ENCODE measurements around the gene RIOK2.
A peak's percentile ranks its signal among the peaks of the same experiment; 100 is the strongest.

Gene RIOK2

DNA sequence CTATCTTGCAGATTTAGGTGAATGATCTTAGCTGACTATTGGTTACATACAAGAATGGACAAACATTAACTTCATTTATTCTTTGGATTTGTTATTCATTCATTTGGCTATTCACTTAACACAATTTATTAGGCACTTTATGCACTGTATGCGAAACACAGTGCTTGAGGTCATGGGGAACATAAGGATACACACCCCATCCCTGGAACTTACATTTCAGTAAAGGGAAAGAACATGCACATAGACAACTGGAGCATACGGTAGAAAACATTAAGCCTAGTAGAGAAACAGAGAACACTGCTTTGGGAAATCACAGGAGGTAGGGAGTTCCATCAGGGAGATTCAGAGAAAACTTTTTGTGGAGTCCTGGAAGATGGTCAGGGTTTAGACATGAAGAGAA lies 62.9 kb downstream of the RIOK2 start:
- Mint-ChIP-seq H3K4me3 (no peak overlapping the region), H3K4me1 (peaks cover 26% of the 10 kb centered on the region), H3K27ac (no peak overlapping the region), H3K9me3 (no peaks in the 10 kb centered on the region), H3K27me3 (ENCODE audit: low read depth, poor library complexity) (no peaks in the 10 kb centered on the region), H3K36me3 (ENCODE audit: low read depth) (peaks cover 7% of the 10 kb centered on the region)
- TF ChIP-seq, protein P1, sequence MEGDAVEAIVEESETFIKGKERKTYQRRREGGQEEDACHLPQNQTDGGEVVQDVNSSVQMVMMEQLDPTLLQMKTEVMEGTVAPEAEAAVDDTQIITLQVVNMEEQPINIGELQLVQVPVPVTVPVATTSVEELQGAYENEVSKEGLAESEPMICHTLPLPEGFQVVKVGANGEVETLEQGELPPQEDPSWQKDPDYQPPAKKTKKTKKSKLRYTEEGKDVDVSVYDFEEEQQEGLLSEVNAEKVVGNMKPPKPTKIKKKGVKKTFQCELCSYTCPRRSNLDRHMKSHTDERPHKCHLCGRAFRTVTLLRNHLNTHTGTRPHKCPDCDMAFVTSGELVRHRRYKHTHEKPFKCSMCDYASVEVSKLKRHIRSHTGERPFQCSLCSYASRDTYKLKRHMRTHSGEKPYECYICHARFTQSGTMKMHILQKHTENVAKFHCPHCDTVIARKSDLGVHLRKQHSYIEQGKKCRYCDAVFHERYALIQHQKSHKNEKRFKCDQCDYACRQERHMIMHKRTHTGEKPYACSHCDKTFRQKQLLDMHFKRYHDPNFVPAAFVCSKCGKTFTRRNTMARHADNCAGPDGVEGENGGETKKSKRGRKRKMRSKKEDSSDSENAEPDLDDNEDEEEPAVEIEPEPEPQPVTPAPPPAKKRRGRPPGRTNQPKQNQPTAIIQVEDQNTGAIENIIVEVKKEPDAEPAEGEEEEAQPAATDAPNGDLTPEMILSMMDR (IDR thresholded peaks at IDR 0.05): no peak
- DNase-seq: no peak

DNA sequence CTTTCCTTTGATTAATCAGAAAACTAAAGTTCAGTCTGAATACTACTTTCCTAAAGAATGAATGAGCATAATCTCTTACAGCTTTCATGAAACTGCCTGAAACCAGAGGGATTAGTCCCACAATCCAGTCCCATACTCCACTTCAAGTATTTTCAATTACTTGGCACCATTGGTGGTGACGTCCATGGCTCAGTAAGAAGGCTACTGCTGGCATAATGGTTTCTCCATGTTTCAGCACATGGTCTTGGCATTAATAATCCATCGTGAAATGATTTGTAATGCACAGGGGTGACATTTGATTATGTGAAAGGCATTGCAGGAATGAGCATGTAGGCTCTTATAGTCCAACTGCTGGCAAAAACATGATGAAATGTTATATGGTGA lies 64.0 kb downstream of the RIOK2 start:
- Mint-ChIP-seq H3K27ac (no peak overlapping the region), H3K4me1 (peaks cover 26% of the 10 kb centered on the region), H3K36me3 (ENCODE audit: low read depth) (peaks cover 7% of the 10 kb centered on the region), H3K27me3 (ENCODE audit: low read depth, poor library complexity) (no peaks in the 10 kb centered on the region), H3K9me3 (no peaks in the 10 kb centered on the region), H3K4me3 (no peak overlapping the region)
- no peak for DNase-seq
- TF ChIP-seq, protein P1 (IDR thresholded peaks at IDR 0.05): no peak

DNA sequence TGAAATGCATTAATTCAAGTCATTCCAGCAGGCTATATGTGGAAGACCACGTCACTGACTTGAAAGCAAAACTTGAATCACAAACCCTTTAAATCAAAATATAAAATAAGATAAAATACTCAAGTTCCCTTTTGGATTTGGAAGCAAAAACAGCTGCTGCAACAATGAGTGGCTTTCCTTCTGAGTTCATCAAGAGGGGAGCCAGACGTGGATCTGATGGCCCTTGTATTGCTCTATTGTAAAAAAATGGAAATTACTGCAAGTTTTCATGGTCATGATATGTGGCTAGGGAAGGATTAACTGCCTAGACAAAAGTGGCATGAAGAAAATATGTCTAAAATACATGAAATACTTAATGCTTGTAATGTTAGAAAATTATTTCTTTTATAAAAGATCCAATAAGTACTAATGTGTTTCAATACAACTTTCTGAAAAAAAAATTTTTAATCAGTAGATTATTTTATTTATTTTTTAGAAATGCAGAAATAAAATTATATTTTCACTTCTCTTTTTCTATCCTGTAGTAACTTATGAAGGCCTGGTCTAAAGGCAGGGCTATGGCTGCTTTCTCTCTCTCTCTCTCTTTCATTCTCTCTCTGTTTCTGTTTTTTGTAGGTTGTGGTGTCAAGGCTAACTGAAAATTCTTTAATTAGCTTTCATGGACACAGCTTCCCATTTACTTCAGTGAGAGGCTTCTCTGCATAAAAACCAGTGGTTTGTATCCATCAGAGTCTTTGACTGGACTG lies 64.6 kb downstream of the RIOK2 start:
- no peak overlapping the region for H3K4me3 Mint-ChIP-seq
- peaks cover 7% of the 10 kb centered on the region for H3K36me3 Mint-ChIP-seq (ENCODE audit: low read depth)
- H3K9me3 Mint-ChIP-seq: no peaks in the 10 kb centered on the region
- DNase-seq: no peak
- H3K4me1 Mint-ChIP-seq: peaks cover 26% of the 10 kb centered on the region
- no peak overlapping the region for H3K27ac Mint-ChIP-seq
- no peaks in the 10 kb centered on the region for H3K27me3 Mint-ChIP-seq (ENCODE audit: low read depth, poor library complexity)
- TF ChIP-seq, protein P1 (IDR thresholded peaks at IDR 0.05): no peak

DNA sequence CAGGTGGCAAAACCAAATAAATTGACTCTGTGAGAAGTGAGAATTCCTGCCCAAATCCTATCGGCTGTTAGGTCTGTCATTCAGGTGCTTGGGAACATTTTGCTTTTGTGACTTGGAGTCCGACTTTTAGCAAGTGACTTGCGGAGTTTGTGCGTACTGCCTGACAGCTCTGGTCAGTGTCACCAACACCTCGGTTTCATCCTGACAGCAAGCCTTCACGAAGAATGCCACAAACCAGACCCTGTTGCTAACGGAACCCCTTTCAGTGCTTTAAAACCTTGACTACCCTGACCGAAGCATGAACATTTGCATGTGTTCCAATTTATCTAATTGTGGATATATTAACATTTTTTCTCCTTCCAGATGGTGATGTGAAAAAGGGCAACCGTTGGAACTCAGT lies 67.1 kb downstream of the RIOK2 start:
- Mint-ChIP-seq H3K4me3 (no peak overlapping the region), H3K27ac (no peak overlapping the region), H3K4me1 (peaks cover 49% of the 10 kb centered on the region), H3K36me3 (ENCODE audit: low read depth) (no peaks in the 10 kb centered on the region), H3K9me3 (no peaks in the 10 kb centered on the region), H3K27me3 (ENCODE audit: low read depth, poor library complexity) (no peaks in the 10 kb centered on the region)
- TF ChIP-seq, protein P1 (IDR thresholded peaks at IDR 0.05): no peak
- DNase-seq: no peak

DNA sequence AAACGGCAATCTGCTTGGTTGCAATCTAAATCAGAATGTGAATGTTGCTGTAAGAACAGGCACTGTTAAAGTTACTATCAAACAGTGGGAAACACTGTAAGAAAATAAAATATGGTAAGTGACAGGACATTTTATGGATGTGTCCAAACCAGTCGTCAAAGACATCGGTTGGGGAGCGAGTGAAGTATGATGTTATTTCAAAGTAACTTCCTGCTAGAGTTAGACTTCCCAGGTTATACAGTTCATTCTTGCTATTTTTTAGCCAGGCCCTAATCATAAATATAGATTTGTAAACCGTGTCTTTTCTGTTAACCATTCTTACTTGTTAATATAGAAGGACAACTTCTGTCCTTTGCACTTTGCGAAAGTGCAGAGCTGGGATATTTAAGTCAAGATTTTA lies 70.8 kb downstream of the RIOK2 start:
- H3K27me3 Mint-ChIP-seq (ENCODE audit: low read depth, poor library complexity): no peaks in the 10 kb centered on the region
- TF ChIP-seq, protein P1 (IDR thresholded peaks at IDR 0.05): no peak

DNA sequence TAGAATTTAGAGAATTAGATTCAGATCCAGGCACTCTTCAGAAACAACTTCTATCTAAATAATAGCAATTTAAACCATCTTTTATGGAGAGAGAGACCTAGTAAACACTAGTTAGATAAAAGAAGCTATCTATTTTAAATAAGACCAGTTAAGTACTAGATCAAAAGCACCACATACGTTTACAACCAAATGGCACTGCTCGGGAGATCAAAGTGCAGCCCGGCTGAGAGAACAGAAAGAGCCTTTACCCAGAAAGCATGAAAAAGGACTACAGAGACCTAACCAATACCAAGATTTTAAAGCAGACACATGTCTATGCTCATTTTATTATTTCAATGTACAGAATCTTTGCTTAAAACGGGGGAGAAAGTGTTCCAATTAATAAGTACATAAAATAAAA lies 71.4 kb downstream of the RIOK2 start:
- TF ChIP-seq, protein P1 (IDR thresholded peaks at IDR 0.05): no peak
- Mint-ChIP-seq H3K36me3 (ENCODE audit: low read depth) (no peaks in the 10 kb centered on the region), H3K4me3 (peak overlapping the region; percentile 19), H3K4me1 (peaks cover 57% of the 10 kb centered on the region), H3K27ac (peak overlapping the region; percentile 46), H3K27me3 (ENCODE audit: low read depth, poor library complexity) (no peaks in the 10 kb centered on the region), H3K9me3 (no peaks in the 10 kb centered on the region)
- DNase-seq: no peak

More for the DNA sequence above, 70.8 kb downstream of the RIOK2 start:
- no peak overlapping the region for H3K4me3 Mint-ChIP-seq
- no peak for DNase-seq
- no peaks in the 10 kb centered on the region for H3K9me3 Mint-ChIP-seq
- H3K4me1 Mint-ChIP-seq: peaks cover 58% of the 10 kb centered on the region
- H3K36me3 Mint-ChIP-seq (ENCODE audit: low read depth): no peaks in the 10 kb centered on the region
- peak overlapping the region; percentile 37 for H3K27ac Mint-ChIP-seq
